HG03025 (cell line): ENCODE results near the gene ANKRD17.
"Not testable (repeated sequence)": the region's sequence is repeated elsewhere in the genome, so short reads cannot be mapped to it uniquely, and the experiment has no call there.

ENCODE experiments used
- ATAC-seq: cut with Tn5 transposase; IDR thresholded peaks from one replicate; pipeline ENCODE4 v1.9.1; 2021; ENCODE audit warnings: mild to moderate bottlenecking, moderate library complexity; ENCODE audit not compliant: unreplicated experiment, low FRiP score

Gene ANKRD17

GRCh38 chr4:73205482-73205881 is 53.1 kb downstream of the ANKRD17 start:
- ATAC-seq: no peak

- not testable (repeated sequence) for ATAC-seq
These were observed 54.6 kb downstream of the ANKRD17 start for GRCh38 chr4:73203976-73204375.

- no peak for ATAC-seq
These were observed 61.4 kb downstream of the ANKRD17 start for GRCh38 chr4:73197220-73197619.

- no peak for ATAC-seq
These were observed 64.5 kb downstream of the ANKRD17 start for GRCh38 chr4:73194064-73194463.

GRCh38 chr4:73193659-73194058 is 64.9 kb downstream of the ANKRD17 start:
- ATAC-seq: no peak

- no peak for ATAC-seq
These were observed 65.4 kb downstream of the ANKRD17 start for GRCh38 chr4:73193155-73193554.

- no peak for ATAC-seq
These were observed 69.3 kb downstream of the ANKRD17 start for GRCh38 chr4:73189274-73189810.

GRCh38 chr4:73187325-73187724 is 71.3 kb downstream of the ANKRD17 start:
- ATAC-seq: no peak

GRCh38 chr4:73185903-73186302 is 72.7 kb downstream of the ANKRD17 start:
- ATAC-seq: no peak

GRCh38 chr4:73181231-73181630 is 77.4 kb downstream of the ANKRD17 start:
- no peak for ATAC-seq

GRCh38 chr4:73178389-73178788 is 80.2 kb downstream of the ANKRD17 start:
- no peak for ATAC-seq

- no peak for ATAC-seq
These were observed 86.4 kb downstream of the ANKRD17 start for GRCh38 chr4:73172161-73172560.

GRCh38 chr4:73170518-73171198 is 87.9 kb downstream of the ANKRD17 start:
- no peak for ATAC-seq

- ATAC-seq: no peak
These were observed 92.4 kb downstream of the ANKRD17 start for GRCh38 chr4:73166212-73166611.

- ATAC-seq: no peak
These were observed 96.9 kb downstream of the ANKRD17 start for GRCh38 chr4:73161527-73162185.

GRCh38 chr4:73156394-73156793 is 102.2 kb downstream of the ANKRD17 start:
- ATAC-seq: no peak

- no peak for ATAC-seq
These were observed 105.7 kb downstream of the ANKRD17 start for GRCh38 chr4:73152893-73153292.

GRCh38 chr4:73142995-73143547 is 115.5 kb downstream of the ANKRD17 start:
- ATAC-seq: no peak

GRCh38 chr4:73139991-73140390 is 118.6 kb downstream of the ANKRD17 start:
- no peak for ATAC-seq

GRCh38 chr4:73139245-73139644 is 119.4 kb downstream of the ANKRD17 start:
- ATAC-seq: no peak

GRCh38 chr4:73137121-73137520 is 121.5 kb downstream of the ANKRD17 start:
- ATAC-seq: no peak

GRCh38 chr4:73133784-73134183 is 124.8 kb downstream of the ANKRD17 start:
- no peak for ATAC-seq
